Measurements from ENCODE around the gene ACSBG1.

Gene ACSBG1, protein sequence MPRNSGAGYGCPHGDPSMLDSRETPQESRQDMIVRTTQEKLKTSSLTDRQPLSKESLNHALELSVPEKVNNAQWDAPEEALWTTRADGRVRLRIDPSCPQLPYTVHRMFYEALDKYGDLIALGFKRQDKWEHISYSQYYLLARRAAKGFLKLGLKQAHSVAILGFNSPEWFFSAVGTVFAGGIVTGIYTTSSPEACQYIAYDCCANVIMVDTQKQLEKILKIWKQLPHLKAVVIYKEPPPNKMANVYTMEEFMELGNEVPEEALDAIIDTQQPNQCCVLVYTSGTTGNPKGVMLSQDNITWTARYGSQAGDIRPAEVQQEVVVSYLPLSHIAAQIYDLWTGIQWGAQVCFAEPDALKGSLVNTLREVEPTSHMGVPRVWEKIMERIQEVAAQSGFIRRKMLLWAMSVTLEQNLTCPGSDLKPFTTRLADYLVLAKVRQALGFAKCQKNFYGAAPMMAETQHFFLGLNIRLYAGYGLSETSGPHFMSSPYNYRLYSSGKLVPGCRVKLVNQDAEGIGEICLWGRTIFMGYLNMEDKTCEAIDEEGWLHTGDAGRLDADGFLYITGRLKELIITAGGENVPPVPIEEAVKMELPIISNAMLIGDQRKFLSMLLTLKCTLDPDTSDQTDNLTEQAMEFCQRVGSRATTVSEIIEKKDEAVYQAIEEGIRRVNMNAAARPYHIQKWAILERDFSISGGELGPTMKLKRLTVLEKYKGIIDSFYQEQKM

DNA sequence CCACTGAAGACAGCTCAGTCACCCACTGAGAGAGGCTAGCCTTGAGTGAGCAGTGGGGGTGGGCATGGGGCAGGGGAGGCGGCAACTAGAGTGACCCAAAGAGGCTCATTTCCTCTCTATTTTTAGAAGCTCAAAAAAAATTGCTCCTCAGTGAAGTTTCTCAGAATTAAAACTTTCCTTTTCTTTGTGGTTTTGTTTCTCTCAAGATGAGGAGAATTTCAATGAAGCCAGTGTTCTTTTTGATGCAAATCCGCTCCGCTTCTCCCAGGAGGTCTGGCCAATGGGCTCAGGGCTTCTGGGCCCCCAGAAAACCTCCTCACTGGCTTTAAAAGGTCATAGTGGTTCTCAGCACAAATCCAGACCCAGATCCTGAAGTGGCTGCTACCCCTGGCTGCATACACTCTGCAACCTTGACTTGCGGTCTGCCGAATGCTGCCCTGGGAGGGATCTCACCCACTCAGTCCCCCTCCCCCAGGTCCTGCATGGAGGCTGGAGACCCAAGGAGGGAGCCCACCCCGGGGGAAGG lies at the start of gene ACSBG1:
ACSBG1 (minus strand) TSS at position 51 of the 526 bp plus-strand sequence. CDS start 64 bp downstream, outside the sequence.
- ATAC-seq (ENCODE audit: insufficient read depth, low read depth) = no peak

GRCh38 chr15:78282324-78282723 lies 48.0 kb upstream of the ACSBG1 start:
- no peaks in the 10 kb centered on the region for H3K9me3 ChIP-seq (ENCODE audit: insufficient read depth, low read length, severe bottlenecking)
- no peak for DNase-seq
- H3K36me3 ChIP-seq (ENCODE audit: insufficient read depth, low read length) = peaks cover 55% of the 10 kb centered on the region

More for the DNA sequence above, at the start of gene ACSBG1:
- Histone ChIP-seq H3K9ac (ENCODE audit: low read depth, low read length) (no peak within 1 kb of the TSS), H3K27me3 (ENCODE audit: insufficient read depth, low read length, poor library complexity) (peaks cover 3% of the 10 kb centered on the region), H3K4me3 (ENCODE audit: low read depth in 1 of 2, low read length in 2 of 2) (no peak within 1 kb of the TSS), H3K36me3 (ENCODE audit: insufficient read depth, low read length) (no peaks in the 10 kb centered on the region), H3K4me2 (ENCODE audit: insufficient read depth, low read length) (no peak within 1 kb of the TSS), H3K9me3 (ENCODE audit: insufficient read depth, low read length, severe bottlenecking) (no peaks in the 10 kb centered on the region), H2AFZ (ENCODE audit: low read depth, low read length) (no peak within 1 kb of the TSS), H4K20me1 (ENCODE audit: insufficient read depth, low read length) (no peaks in the 10 kb centered on the region), H3K27ac (ENCODE audit: low read length) (no peak within 1 kb of the TSS), H3K79me2 (ENCODE audit: insufficient read depth, low read length) (no peaks in the 10 kb centered on the region), H3K4me1 (ENCODE audit: insufficient read depth, low read length) (no peaks in the 10 kb centered on the region)
- DNase-seq = no peak
- no peak for TF ChIP-seq EZH2 (IDR thresholded peaks at IDR 0.05; ENCODE audit: borderline replicate concordance, low read depth, low read length, severe bottlenecking)

GRCh38 chr15:78280319-78281072 lies 46.1 kb upstream of the ACSBG1 start:
- ATAC-seq (ENCODE audit: insufficient read depth, low read depth) (no peak), DNase-seq (no peak)
- H4K20me1 ChIP-seq (ENCODE audit: insufficient read depth, low read length) = no peaks in the 10 kb centered on the region
- H2AFZ ChIP-seq (ENCODE audit: low read depth, low read length) = no peak overlapping the region
- no peaks in the 10 kb centered on the region for H3K79me2 ChIP-seq (ENCODE audit: insufficient read depth, low read length)
- no peaks in the 10 kb centered on the region for H3K4me1 ChIP-seq (ENCODE audit: insufficient read depth, low read length)
- H3K27ac ChIP-seq (ENCODE audit: low read length) = no peak overlapping the region
- no peaks in the 10 kb centered on the region for H3K27me3 ChIP-seq (ENCODE audit: insufficient read depth, low read length, poor library complexity)
- no peak overlapping the region for H3K4me3 ChIP-seq (ENCODE audit: low read depth in 1 of 2, low read length in 2 of 2)
- TF ChIP-seq CTCF (IDR thresholded peaks at IDR 0.05; ENCODE audit: borderline replicate concordance, extremely low read depth, low read length, poor library complexity, severe bottlenecking) (no peak), EZH2 (IDR thresholded peaks at IDR 0.05; ENCODE audit: borderline replicate concordance, low read depth, low read length, severe bottlenecking) (no peak)
- H3K36me3 ChIP-seq (ENCODE audit: insufficient read depth, low read length) = peaks cover 45% of the 10 kb centered on the region
- no peak overlapping the region for H3K4me2 ChIP-seq (ENCODE audit: insufficient read depth, low read length)
- no peak overlapping the region for H3K9ac ChIP-seq (ENCODE audit: low read depth, low read length)
- H3K9me3 ChIP-seq (ENCODE audit: insufficient read depth, low read length, severe bottlenecking) = no peaks in the 10 kb centered on the region

More at GRCh38 chr15:78282324-78282723, 48.0 kb upstream of the ACSBG1 start:
- Histone ChIP-seq H3K79me2 (ENCODE audit: insufficient read depth, low read length) (no peaks in the 10 kb centered on the region), H2AFZ (ENCODE audit: low read depth, low read length) (no peak overlapping the region), H3K27me3 (ENCODE audit: insufficient read depth, low read length, poor library complexity) (no peaks in the 10 kb centered on the region), H3K4me1 (ENCODE audit: insufficient read depth, low read length) (no peaks in the 10 kb centered on the region), H3K27ac (ENCODE audit: low read length) (no peak overlapping the region), H3K9ac (ENCODE audit: low read depth, low read length) (no peak overlapping the region), H4K20me1 (ENCODE audit: insufficient read depth, low read length) (no peaks in the 10 kb centered on the region), H3K4me2 (ENCODE audit: insufficient read depth, low read length) (no peak overlapping the region), H3K4me3 (ENCODE audit: low read depth in 1 of 2, low read length in 2 of 2) (no peak overlapping the region)
- no peak for TF ChIP-seq EZH2 (IDR thresholded peaks at IDR 0.05; ENCODE audit: borderline replicate concordance, low read depth, low read length, severe bottlenecking)
- no peak for TF ChIP-seq CTCF (IDR thresholded peaks at IDR 0.05; ENCODE audit: borderline replicate concordance, extremely low read depth, low read length, poor library complexity, severe bottlenecking)
- ATAC-seq (ENCODE audit: insufficient read depth, low read depth) = no peak

Measured in DND-41 (cell line).